GM12873 (cell line): ENCODE results near the gene EMC7.

Experiments used
- TF ChIP-seq, protein P1 (sequence below): IDR thresholded peaks from 2 replicates; pipeline ENCODE4 v1.5.1; 2012; ENCODE audit warnings: low read depth, mild to moderate bottlenecking, moderate library complexity, low read length, control low read depth; ENCODE audit not compliant: insufficient read depth; ENCODE audit errors: missing control alignments

The EMC7 gene

DNA sequence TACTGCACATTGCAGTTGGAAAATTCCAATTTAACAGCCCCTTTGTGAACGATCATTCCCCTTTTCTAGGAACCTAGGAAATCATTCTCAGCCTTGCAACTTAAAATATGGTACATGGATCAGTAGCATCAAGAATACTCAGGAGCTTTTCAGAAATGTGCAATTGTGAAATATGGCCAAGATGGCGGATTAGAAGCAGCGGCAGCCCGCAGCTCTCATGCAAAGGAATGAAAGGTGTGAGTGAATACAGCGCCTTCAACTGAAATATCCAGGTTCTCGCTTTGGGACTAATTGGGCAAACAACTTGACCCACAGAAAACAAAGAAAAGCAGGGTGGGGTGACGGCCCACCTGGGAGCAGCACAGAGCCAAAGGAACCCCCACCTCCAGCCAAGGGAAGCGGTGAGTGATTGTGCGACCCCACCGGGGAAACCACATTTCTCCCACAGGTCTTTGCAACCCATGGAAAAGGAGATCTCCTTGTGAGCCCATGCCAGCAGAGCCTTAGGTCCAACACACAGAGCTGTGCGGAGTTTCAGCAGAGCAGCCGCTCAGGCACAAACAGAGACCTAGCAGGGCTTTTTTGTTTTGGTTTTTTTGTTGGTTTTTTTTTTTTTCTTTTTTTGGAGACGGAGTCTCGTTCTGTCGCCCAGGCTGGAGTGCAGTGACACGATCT, 55.1 kb downstream of the EMC7 start:
- TF ChIP-seq, protein P1, sequence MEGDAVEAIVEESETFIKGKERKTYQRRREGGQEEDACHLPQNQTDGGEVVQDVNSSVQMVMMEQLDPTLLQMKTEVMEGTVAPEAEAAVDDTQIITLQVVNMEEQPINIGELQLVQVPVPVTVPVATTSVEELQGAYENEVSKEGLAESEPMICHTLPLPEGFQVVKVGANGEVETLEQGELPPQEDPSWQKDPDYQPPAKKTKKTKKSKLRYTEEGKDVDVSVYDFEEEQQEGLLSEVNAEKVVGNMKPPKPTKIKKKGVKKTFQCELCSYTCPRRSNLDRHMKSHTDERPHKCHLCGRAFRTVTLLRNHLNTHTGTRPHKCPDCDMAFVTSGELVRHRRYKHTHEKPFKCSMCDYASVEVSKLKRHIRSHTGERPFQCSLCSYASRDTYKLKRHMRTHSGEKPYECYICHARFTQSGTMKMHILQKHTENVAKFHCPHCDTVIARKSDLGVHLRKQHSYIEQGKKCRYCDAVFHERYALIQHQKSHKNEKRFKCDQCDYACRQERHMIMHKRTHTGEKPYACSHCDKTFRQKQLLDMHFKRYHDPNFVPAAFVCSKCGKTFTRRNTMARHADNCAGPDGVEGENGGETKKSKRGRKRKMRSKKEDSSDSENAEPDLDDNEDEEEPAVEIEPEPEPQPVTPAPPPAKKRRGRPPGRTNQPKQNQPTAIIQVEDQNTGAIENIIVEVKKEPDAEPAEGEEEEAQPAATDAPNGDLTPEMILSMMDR, result no peak

GRCh38 chr15:34043813-34044212, 57.8 kb downstream of the EMC7 start:
- TF ChIP-seq, protein P1, result no peak

- TF ChIP-seq, protein P1, result no peak
Measured at GRCh38 chr15:34043391-34043790, 58.3 kb downstream of the EMC7 start.

DNA sequence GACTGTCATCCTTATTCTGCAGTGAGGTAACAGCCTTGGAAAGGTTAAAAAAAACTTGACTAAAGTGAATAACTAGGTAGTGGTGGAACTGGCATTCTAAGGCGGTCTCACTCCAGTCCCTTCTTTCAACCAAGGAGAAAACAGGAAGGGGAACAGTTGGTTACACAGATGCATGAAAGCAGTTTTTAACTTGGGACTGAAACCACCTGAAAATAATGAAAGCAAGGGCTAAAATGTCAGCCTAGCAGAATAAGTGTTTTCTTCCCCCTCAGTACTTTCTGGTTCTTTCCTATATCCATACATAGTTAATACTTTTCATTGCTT, 61.9 kb downstream of the EMC7 start:
- TF ChIP-seq, protein P1, result no peak

DNA sequence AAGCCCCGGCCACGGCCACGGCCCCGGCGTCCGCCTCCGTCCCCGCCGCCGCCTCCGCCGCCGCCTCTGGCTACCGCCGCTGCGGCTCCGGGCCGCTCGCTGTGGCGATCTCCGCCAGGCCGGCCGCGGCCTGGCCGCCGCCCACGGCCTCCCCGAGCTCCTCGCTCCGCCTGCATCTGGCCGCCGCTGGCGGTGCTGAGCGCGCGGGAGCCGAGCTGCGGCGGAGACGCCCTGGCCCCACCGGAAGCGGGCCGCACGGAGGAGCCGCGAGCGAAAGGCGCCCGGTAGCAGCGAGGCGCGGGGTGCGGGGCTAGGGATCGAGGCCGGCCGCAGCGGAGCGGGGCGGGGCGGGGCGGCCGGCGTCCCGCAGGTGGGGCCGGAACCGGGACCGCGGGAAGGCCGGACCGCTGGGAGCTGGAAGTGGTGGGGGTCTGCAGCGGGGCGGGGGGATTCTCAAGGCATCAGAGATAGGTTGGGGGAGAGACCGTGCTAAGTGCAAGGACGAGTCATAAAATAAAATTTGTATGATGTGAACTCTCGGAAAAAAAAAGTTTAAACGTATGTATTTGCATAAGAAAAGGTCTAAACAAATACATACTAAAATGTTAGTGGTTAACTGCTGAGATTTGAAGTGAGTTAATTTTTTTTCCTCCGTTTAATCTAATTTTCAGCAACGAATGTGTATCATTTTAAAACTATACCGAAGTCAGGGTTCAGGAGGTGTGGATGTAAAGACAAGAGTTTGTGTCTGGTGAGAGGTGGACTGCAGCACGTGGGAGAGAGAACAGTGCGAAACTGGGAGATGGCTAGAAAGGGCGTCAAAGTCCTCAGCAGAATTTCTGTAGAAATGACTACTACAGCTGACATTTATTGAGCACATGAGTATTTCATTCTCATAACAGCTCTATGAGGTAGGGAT, 62.5 kb downstream of the EMC7 start, which contains the start of gene AVEN:
AVEN (minus strand) TSS at position 334 of the 919 bp plus-strand sequence; CDS start at position 176, 158 bp downstream.
- TF ChIP-seq, protein P1, result no peak

GRCh38 chr15:34038023-34038870, 63.4 kb downstream of the EMC7 start:
- TF ChIP-seq, protein P1, result no peak
